GM21447 (cell line): ENCODE measurements around the gene METTL4.
"Not testable (repeated sequence)": the region's sequence is repeated elsewhere in the genome, so short reads cannot be mapped to it uniquely, and the experiment has no call there.

ENCODE experiments used
- ATAC-seq: cut with Tn5 transposase; IDR thresholded peaks from one replicate; pipeline ENCODE4 v1.9.1; 2021; ENCODE audit not compliant: unreplicated experiment

METTL4 gene

GRCh38 chr18:2564373-2564772, 6.9 kb downstream of the METTL4 start:
- ATAC-seq = no peak

GRCh38 chr18:2559249-2559648, 12.1 kb downstream of the METTL4 start:
- ATAC-seq = no peak

- no peak for ATAC-seq
These were observed 13.8 kb downstream of the METTL4 start for GRCh38 chr18:2557536-2557935.

- ATAC-seq = no peak
These were observed 15.4 kb downstream of the METTL4 start for GRCh38 chr18:2555895-2556294.

- no peak for ATAC-seq
These were observed 16.6 kb downstream of the METTL4 start for GRCh38 chr18:2554696-2555095.

GRCh38 chr18:2551425-2551824, 19.9 kb downstream of the METTL4 start:
- no peak for ATAC-seq

- no peak for ATAC-seq
These were observed 21.8 kb downstream of the METTL4 start for GRCh38 chr18:2549462-2549861.

- no peak for ATAC-seq
These were observed 23.7 kb downstream of the METTL4 start for GRCh38 chr18:2547477-2548087.

GRCh38 chr18:2545155-2545554, 26.1 kb downstream of the METTL4 start:
- ATAC-seq = no peak

- not testable (repeated sequence) for ATAC-seq
These were observed 29.3 kb downstream of the METTL4 start for GRCh38 chr18:2541925-2542563.

GRCh38 chr18:2540575-2540974, 30.7 kb downstream of the METTL4 start:
- no peak for ATAC-seq

GRCh38 chr18:2538844-2539243, 32.5 kb downstream of the METTL4 start:
- no peak for ATAC-seq

GRCh38 chr18:2538236-2538635, 33.1 kb downstream of the METTL4 start:
- ATAC-seq = no peak

GRCh38 chr18:2537296-2537695, 34.0 kb downstream of the METTL4 start:
- ATAC-seq = no peak

GRCh38 chr18:2536493-2536892, 34.8 kb downstream of the METTL4 start:
- ATAC-seq = no peak

GRCh38 chr18:2536063-2536462, 35.2 kb downstream of the METTL4 start:
- ATAC-seq = no peak

GRCh38 chr18:2535419-2535910, 35.8 kb downstream of the METTL4 start:
- no peak for ATAC-seq

- no peak for ATAC-seq
These were observed 36.4 kb downstream of the METTL4 start for GRCh38 chr18:2534906-2535305.

GRCh38 chr18:2532797-2533196, 38.5 kb downstream of the METTL4 start:
- ATAC-seq = no peak

GRCh38 chr18:2531751-2532150, 39.6 kb downstream of the METTL4 start:
- no peak for ATAC-seq

GRCh38 chr18:2529154-2529553, 42.2 kb downstream of the METTL4 start:
- no peak for ATAC-seq

GRCh38 chr18:2526329-2526728, 45.0 kb downstream of the METTL4 start:
- no peak for ATAC-seq

- not testable (repeated sequence) for ATAC-seq
These were observed 46.5 kb downstream of the METTL4 start for GRCh38 chr18:2524794-2525198.
